GM15510 (cell line): ENCODE results near the gene TIAM1.

Experiments
- POLR2A ChIP-seq: IDR thresholded peaks from 3 replicates; pipeline ENCODE4 v1.6.1; 2011; ENCODE audit warnings: borderline replicate concordance; ENCODE audit not compliant: insufficient read length; ENCODE audit errors: extremely low read depth

The TIAM1 gene

DNA sequence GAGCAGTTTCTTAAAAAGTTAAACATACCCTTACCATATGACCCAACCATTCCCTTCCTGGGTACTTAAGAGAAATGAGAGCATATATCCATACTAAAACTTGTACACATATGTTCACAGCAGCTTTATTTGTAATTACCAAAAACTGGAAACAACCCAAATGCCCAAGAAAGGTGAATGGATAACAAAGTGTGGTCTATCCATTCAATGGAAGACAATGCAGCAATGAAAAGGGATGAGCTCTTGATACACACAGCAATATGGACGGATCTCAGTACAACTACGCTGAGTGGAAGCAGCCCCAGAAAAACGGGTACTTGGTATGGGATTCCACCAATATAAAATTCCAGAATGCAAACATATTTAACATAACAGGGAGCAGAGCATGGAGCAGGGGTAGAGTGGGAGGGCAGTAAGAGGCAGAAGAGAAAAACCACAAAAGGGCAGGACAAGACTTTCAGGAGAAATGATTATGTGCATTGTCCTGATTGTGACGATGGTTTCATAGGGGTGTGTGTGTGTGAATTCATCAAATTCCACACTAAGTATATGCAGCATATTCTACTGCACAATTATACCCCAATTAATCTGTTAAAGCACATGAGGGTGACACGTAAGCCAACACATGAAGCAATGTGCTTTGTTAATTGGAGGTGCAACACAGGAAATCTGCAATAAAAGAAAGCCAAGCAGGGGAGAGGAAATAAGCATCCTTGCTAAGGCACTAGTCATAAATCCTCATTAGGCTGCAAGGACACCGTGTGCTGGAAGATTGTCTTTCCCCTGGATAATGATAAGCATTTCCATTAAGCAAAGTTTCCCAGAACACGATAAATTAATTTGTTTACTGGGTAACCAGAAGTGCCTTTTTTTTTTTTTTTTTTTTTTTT lies 192.7 kb downstream of the TIAM1 start:
- no peak for TF ChIP-seq POLR2A

DNA sequence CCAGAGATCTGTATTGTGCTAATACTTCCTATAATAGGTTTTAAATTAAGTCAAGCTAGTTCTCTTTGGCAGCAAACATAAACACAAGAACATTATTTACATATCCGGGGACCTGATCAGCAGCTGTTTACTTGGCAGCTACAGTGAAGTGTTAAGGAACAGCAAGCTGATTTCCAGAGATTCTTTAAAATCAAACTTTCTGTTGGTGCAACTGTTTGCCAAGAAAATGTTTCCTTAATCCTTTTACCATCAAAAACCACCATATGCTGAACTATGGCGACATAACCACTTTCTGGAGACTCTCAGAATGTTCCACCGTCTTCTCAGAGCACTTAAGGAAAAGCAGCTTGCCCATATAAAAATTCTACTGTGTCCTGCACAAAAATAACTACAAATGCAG lies 198.8 kb downstream of the TIAM1 start:
- TF ChIP-seq POLR2A, result no peak

DNA sequence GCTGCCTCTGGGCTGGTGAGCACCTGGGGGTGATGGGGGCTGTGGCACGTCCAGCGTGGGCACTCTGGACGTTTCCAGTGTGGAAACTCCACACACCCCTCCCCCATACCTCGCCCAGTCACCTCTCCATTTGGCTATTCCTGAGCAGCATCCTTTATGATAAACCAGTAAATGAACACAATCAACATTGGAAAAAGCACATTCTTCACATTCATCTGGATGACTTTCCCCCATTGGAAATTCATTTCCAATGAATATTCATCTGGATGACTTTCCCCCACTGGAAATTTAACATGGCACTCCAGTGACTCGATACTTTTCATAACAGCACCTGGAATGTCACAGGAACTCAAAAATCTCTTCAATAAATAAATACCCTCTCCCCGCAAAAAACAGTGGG lies 201.0 kb downstream of the TIAM1 start:
- TF ChIP-seq POLR2A, result no peak

DNA sequence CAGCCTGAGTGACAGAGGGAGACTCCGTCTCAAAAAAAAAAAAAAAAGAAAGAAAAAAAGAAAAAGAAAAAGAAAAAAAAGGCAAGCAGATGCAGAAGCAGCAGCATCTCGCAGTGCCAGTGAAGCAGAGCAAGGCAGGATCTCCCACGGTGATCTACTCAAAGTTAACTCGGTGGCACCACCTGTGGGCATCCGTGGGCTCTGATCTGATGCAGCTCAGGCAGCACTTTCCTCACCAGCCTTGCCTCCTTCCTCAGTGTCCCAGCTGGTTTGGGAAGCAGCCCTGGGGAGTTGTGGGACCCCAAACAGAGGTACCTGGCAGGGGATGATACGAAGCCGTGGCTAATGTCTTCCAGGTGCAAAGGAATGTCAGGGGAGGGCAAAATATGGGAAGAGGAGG lies 201.5 kb downstream of the TIAM1 start:
- no peak for TF ChIP-seq POLR2A

DNA sequence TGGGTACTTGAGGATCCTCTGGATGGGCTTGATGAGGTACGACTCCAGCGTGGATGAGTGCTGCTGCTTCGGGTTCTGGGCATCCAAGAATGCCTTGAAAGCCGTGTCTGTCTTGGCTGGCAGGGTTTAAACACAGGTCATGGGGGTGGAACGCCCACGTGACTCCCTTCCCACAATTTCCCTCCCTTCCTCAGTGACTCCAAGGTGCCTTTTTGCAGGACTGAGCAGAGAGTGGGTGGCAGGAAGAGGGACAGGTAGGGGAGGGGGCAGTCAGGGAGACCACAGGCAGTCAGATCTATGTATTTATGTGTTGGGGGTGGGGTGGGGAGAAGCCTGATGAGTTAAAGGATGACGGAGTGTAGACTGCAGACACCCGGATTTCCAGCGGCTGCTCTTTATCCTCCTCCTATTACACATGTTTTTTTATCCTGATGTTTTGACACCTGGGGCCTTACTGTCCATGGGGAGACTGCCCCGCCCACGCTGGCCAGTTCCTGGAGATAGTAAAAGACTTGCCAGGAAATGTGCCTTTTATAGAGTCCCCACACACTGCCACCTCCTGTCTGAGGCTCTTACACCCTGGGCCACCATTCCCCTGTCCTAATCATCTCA lies 202.6 kb downstream of the TIAM1 start:
- TF ChIP-seq POLR2A, result no peak

DNA sequence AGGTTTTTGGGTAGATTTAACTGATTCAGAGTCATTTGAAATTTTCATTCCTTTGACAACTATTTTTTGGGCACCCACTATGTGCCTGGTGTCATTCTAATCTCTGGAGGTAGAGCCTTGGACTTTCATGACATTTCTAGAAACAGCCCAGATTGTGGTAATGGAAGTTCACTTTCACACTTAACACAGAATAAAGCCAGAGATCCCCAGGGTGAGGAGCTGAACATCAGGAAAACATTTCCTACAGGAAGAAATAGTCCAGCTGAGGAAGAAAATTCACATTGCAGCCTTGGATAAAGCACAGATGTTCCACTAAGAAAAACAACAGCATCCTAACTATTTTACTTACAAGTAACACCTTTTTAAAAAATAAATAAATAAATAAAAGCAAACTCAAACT lies 203.4 kb downstream of the TIAM1 start:
- no peak for TF ChIP-seq POLR2A

DNA sequence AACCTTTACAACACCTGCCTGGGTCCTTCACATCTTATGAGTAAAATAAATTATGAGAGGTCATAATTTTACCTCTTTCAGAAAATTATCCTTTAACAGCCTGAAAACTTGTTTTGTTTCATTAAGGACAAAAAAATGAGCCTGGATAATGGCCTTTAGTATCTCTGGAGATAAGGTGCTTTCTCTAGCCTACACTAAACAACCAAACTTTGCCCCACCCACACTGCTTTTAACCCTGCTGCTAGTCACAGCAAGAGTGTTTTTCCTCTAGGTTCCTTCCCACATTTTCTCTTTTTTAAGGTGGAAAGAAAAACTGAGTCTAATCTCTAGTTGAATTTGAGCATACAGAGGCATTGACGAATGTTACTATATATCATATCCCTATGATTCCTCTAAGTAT lies 204.0 kb downstream of the TIAM1 start:
- TF ChIP-seq POLR2A, result no peak

DNA sequence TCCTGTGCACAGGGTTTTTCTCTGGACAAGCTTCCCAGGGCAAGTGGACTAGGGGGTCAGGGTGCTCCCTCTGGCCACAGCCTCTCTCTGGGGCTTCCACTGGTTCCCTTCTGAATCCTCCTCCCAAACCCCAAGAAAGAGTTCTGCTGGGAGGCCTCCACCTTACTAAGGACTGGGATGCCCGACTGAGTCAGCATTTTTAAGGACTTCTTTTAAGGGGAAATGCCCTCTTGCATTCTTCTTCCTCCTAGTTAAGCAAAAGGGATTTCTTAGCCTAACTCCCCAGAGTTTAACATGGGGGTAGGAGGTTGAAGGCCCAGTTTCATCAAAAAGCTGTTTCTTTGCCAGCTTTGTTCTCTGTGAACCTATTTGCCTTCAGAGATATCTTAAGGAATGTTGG lies 206.1 kb downstream of the TIAM1 start:
- no peak for TF ChIP-seq POLR2A

DNA sequence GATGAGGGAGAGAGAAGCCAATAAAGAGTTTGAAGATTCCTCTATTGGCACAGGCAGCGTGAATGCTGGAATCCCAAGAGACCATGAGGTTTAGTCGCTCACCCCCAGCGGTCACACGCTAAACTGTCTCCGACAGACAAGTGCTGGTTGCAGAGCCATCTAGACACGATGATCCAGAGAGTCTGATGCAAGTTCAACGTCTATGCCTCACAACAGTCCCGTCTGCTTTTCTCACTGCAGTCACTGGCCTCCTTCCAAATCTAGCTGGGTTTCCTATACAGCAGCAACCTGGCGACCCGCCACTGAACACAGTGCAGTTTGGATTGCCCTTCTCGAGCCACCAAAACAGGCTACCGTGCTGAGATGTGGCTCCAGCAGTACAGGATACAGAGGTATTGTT lies 207.2 kb downstream of the TIAM1 start:
- TF ChIP-seq POLR2A, result no peak

DNA sequence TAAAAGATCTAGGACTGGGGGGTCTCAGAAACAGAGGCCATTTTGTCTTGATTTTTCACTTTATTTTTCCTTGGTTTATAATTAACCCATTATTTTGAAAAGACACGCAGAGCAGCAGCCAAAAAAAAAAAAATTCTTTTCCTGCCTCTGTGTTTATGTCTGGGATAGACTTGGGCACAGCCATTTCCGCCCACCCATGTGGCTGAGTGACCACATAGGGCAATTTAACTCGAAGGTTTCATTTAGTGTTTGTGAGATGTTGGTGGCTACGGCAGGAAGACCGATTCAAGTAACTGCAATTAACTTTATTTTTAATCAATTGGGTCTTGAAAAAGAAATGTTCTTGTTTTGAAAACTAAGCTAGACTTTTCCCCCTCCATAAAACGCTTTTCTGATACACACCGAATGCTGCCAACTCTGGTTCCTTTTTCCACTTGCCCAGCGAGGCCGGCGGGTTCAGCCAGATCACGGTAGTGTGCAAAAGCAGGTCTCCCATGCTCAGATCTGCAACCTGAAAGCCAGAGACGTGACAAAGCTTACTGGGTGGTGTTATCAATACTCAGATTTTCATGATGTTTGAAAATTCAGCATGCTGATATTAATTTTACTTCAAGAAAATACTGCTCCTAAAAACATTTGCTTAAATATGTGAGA lies 208.4 kb downstream of the TIAM1 start:
- TF ChIP-seq POLR2A, result no peak

DNA sequence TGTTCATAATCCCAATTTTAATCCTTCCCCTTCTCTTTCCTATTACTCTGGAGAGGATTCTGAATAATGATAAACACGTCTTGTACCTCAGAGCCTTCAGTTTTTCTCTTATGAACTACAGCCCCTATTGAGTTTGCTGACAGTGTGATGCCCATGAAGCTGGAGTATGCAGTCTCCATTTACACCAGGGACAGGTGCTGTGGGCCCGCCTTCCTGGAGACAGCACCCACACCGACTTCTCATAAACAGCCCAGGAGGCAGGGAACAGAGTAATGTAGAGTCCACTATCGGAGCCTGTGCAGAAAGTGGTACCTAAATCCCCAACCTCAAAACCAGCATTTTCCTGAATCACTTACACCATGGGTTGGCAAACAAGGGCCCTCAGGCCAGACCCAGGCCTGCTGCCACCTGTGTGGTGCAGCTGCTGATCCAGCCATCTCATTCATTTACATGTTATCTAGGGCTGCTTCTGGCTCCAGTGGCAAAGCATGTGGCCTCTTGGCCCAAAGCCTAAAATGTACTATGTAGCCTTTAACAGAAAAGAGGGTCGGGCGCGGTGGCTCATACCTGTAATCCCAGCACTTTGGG lies 210.7 kb downstream of the TIAM1 start:
- no peak for TF ChIP-seq POLR2A

DNA sequence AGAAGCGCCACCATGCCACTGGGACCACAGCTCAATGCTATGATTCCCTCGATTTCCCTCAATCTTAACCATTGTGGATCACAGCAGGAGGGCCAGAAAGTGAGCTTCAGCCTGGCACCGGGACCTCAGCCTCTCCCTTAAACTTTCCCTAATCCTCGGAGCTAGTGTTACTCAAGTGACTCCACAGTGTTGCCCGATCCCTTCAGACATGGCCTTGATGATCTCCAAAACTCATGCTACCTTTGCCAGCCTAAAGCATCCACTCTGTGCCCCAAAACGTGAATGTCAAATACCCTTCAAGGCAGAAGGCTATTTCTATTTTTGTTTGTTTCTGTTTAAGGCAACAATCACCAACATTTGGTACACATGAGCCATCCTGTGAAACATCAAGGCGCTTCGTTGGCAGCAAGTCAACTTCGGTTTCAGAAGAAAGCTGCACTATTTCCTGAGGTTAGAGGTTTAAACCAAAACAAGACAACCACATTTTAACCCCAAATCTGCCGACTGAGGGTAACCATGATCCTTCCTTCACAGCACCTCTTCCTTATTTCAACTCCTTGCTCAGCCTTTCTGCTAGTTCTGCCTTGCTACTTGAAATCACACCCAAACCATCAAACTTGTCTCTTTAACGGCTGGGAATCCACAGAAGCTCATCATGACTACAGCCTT lies 211.4 kb downstream of the TIAM1 start:
- TF ChIP-seq POLR2A, result no peak

DNA sequence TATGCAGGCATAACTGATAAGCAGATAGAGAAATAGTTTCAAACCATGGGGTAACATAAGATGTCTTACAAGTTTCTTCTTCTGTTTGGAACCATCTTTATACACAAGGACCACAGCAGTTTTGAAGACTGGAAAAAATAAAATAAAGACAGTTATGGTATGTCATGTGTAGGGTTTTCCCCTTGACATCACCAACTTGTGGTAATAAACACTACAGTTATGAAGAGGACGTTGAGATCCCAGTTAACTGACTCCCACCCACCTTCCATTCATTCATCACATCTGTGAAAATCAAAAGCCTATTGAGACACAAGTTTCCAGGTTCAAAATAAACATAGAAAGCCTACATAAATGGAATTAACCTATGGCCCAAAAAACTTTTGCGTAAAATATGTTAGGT lies 213.2 kb downstream of the TIAM1 start:
- no peak for TF ChIP-seq POLR2A

DNA sequence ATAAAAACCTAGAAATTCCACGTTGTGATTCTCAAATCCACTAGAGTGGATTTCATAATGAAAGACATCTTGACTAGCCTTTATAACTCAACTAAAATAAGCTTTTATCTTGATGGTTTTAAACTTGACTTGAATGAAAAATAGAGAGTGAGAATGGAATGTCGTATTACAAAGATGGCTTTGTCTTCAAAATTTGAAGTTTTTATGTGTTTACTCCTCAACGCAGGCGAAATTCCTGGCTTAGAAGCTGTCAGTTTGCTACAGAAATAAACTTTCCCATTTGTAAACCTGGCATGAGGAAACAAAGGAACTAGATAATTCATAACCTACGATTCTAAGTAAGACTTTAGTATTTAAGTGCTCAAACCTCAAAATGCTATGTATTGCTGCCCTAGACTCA lies 215.8 kb downstream of the TIAM1 start:
- TF ChIP-seq POLR2A, result no peak

DNA sequence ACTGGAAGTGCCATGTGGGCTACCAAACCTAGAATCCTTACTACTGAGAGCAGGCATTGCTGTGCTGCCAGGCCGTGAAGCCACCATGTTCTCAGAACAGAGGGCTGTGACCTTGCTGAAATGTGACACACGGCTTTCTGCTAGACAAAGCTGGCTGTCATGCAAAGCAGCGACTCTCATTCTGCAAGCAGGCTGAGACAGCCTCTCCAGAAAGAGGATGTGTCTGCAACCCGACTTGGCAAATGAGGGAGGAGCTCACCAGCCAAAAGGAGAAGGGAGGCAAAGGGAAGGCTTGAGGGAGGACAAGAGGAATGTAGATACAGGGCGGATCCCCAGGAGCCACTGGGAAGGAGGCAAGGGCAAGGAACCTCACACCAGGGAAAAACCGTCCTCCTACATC lies 220.1 kb downstream of the TIAM1 start:
- TF ChIP-seq POLR2A, result no peak

DNA sequence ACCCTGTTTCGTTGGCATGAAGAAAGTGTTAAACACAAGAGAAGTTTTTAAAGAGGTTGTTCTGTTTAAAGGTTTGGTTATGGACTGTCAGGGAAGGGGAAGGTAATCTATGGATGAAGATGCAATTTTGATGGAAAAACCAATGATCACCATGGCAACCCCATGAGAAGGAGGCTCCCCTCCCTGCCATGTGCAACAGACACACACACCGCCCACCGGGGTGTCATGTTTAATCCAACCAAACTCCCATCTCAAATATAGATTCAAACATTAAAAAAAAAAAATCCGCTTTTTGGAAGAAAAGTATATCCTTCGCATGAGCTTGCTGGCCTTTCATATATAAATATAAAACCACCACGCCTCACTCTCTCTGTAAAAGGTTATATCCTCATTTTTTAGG lies 224.9 kb downstream of the TIAM1 start:
- no peak for TF ChIP-seq POLR2A
